ENCODE measurements around the gene CLDN12.

CLDN12 gene

DNA sequence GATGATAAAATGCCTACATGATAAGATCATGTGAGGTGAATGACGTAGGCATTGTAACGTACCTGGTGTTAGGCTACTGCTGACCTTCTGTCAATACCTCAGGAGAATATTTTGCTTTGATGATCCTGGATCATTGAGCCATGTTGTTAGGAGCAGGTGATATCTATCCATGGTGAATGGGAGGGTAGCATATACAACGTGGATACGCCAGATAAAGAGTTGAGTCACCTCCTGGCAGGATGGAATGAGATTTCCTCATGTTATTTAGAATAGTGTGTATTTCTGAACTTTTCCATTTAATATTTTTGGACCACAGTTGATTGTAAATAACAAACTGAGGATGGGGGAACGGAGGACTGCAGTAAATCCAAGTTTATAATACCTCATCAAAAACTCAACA, 11.8 kb upstream of the CLDN12 start:
- H3K4me3 ChIP-seq (ENCODE audit: low read depth, low read length), result no peak overlapping the region
- no peak for DNase-seq (ENCODE audit: low read depth)
- TF ChIP-seq, protein P1, sequence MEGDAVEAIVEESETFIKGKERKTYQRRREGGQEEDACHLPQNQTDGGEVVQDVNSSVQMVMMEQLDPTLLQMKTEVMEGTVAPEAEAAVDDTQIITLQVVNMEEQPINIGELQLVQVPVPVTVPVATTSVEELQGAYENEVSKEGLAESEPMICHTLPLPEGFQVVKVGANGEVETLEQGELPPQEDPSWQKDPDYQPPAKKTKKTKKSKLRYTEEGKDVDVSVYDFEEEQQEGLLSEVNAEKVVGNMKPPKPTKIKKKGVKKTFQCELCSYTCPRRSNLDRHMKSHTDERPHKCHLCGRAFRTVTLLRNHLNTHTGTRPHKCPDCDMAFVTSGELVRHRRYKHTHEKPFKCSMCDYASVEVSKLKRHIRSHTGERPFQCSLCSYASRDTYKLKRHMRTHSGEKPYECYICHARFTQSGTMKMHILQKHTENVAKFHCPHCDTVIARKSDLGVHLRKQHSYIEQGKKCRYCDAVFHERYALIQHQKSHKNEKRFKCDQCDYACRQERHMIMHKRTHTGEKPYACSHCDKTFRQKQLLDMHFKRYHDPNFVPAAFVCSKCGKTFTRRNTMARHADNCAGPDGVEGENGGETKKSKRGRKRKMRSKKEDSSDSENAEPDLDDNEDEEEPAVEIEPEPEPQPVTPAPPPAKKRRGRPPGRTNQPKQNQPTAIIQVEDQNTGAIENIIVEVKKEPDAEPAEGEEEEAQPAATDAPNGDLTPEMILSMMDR (IDR thresholded peaks at IDR 0.05; ENCODE audit: control insufficient read depth, extremely low read depth, insufficient read depth), result no peak

DNA sequence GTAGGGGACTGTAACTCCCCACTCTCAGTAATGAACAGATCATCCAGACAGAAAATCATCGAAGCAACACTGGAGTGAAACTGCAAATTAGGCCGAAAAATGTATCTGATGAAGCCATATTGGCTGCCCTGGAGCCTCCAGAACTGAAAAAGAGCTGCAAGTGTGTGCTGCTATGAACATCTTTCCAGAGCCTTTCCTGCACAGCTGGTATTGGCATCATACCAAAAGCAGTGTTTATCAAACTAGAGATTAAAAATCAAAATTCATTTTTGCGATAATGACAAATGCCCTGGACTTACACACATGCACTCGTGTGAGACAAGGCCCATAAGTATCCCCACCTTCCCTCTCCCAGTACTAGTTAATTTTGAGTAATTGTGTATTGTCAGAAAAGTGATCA, 6.8 kb upstream of the CLDN12 start:
- TF ChIP-seq, protein P1 (IDR thresholded peaks at IDR 0.05; ENCODE audit: control insufficient read depth, extremely low read depth, insufficient read depth), result no peak
- H3K4me3 ChIP-seq (ENCODE audit: low read depth, low read length), result no peak overlapping the region
- DNase-seq (ENCODE audit: low read depth), result no peak

DNA sequence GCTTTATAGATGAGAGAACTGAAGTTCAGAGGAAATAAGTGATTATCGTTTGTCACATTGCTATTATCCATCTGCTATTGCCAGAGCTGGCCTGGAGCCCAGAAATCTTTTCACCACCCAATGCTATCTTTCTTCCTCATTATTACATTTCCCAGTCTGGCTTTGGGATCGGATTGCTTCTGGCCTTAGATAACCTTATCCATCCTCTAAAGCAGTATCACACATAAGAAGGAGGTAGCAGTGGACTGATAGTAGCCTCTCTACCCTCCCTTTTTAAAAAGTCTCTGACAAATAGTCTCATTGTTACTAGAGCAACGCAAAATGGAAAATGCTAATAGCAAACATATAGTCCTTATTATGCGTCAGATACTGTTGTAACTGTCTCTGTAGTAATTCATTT, 1.3 kb upstream of the CLDN12 start:
- DNase-seq (ENCODE audit: low read depth), result no peak
- H3K4me3 ChIP-seq (ENCODE audit: low read depth, low read length), result no peak overlapping the region

DNA sequence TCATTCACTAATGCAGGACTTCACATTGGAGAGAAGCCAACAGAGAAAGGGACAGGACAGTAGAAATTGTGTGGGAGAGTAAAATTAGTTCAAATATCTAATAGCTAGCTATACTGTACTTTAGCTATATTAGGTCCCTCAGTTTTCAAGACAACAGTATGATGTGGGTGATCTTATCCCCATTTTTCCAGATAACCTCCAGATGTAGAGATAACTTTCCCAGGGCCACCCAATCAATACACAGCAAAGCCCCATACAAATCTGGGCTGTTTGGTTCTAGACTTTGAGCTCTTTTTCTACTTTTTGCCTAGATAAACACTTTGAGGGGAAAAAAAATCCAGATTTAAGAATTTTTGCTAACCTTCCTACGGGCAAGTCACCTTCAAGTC, 482 bp upstream of the CLDN12 start:
- TF ChIP-seq, protein P1 (IDR thresholded peaks at IDR 0.05; ENCODE audit: control insufficient read depth, extremely low read depth, insufficient read depth), result no peak
- peak overlapping the region; percentile 85 for H3K4me3 ChIP-seq (ENCODE audit: low read depth, low read length)
- DNase-seq (ENCODE audit: low read depth), result no peak

More for the DNA sequence above, 1.3 kb upstream of the CLDN12 start:
- TF ChIP-seq, protein P1 (IDR thresholded peaks at IDR 0.05; ENCODE audit: control insufficient read depth, extremely low read depth, insufficient read depth), result no peak

DNA sequence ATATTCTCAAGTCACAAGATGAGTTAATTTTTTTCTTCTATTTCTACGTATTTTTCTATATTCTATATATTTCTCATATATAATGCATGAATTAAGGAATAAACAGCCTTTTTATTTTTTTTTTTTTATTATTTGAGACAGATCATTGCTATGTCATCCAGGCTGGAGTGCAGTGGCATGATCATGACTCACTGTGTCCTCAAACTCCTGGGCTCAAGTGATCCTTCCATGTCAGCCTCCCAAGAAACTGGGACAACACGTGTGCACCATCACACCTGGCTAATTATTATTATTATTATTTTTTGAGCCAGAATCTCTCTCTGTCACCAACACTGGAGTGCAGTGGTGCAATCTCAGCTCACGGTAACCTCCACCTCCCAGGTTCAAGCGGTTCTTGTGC, 1.5 kb downstream of the CLDN12 start:
- DNase-seq (ENCODE audit: low read depth), result no peak
- peak overlapping the region; percentile 85 for H3K4me3 ChIP-seq (ENCODE audit: low read depth, low read length)
- TF ChIP-seq, protein P1 (IDR thresholded peaks at IDR 0.05; ENCODE audit: control insufficient read depth, extremely low read depth, insufficient read depth), result no peak

DNA sequence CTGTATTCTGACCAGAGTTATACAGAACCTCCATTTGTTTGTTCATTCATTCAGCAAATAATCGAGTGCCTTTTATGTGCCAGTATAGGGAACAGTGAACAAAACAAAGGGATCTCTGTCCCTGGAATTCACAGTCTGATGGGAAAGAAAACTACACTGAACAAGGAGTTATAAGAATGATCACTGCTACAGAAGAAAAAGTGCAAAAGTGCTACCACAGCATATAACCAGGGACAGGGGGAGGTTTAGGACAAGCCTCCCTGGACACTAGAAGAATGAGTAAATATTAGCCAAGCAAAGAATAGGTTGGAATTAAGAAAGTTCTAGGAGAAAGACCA, 4.2 kb downstream of the CLDN12 start:
- no peak overlapping the region for H3K4me3 ChIP-seq (ENCODE audit: low read depth, low read length)
- DNase-seq (ENCODE audit: low read depth), result no peak
- TF ChIP-seq, protein P1 (IDR thresholded peaks at IDR 0.05; ENCODE audit: control insufficient read depth, extremely low read depth, insufficient read depth), result no peak

DNA sequence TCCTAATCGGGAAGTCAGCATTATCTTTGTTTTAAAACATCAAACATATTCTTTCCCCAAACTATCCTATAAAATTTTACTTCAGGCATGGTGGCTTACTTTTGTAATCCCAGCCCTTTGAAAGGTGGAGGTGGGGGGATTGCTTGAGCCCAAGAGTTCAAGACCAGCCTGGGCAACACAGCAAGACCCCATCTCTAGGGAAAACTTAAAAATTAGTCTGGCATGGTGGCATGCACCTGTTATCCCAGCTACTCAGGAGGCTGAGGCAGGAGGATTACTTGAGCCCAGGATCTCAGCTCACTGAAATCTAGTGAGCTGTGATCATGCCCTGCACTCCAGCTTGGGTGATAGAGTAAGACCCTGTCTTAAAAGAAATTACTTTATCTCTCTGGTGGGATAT, 4.9 kb downstream of the CLDN12 start:
- no peak for DNase-seq (ENCODE audit: low read depth)
- H3K4me3 ChIP-seq (ENCODE audit: low read depth, low read length), result no peak overlapping the region
- TF ChIP-seq, protein P1 (IDR thresholded peaks at IDR 0.05; ENCODE audit: control insufficient read depth, extremely low read depth, insufficient read depth), result no peak

Data from LNCaP clone FGC (cell line).